ENCODE results near the gene MOGAT3.

The MOGAT3 gene

GRCh38 chr7:101172005-101172853, 28.6 kb downstream of the MOGAT3 start:
- DNase-seq: no peak

- DNase-seq: no peak
These were observed 29.4 kb downstream of the MOGAT3 start for GRCh38 chr7:101171442-101171837.

GRCh38 chr7:101170617-101171441, 30.0 kb downstream of the MOGAT3 start:
- DNase-seq: no peak

GRCh38 chr7:101169838-101170551, 30.8 kb downstream of the MOGAT3 start:
- peak; percentile 51 for DNase-seq

GRCh38 chr7:101169110-101169837, 31.6 kb downstream of the MOGAT3 start:
- no peak for DNase-seq

- DNase-seq: no peak
These were observed 32.3 kb downstream of the MOGAT3 start for GRCh38 chr7:101168412-101169049.

GRCh38 chr7:101167645-101168411, 33.0 kb downstream of the MOGAT3 start:
- no peak for DNase-seq

GRCh38 chr7:101166909-101167644, 33.8 kb downstream of the MOGAT3 start:
- DNase-seq: no peak

GRCh38 chr7:101166648-101166908, 34.3 kb downstream of the MOGAT3 start:
- DNase-seq: no peak

GRCh38 chr7:101165958-101166647, 34.7 kb downstream of the MOGAT3 start:
- no peak for DNase-seq

- DNase-seq: peak; percentile 91
These were observed 35.5 kb downstream of the MOGAT3 start, which contains the start of gene VGF for GRCh38 chr7:101165075-101165957. VGF (minus strand) TSS chr7:101165569; CDS start chr7:101164843, 726 bp downstream.

GRCh38 chr7:101164071-101164840, 36.6 kb downstream of the MOGAT3 start:
- DNase-seq: peak; percentile 55

- DNase-seq: peak; percentile 65
These were observed 37.4 kb downstream of the MOGAT3 start for GRCh38 chr7:101163279-101164070.

- peak; percentile 72 for DNase-seq
These were observed 38.1 kb downstream of the MOGAT3 start for GRCh38 chr7:101162551-101163278.

GRCh38 chr7:101161692-101162471, 39.0 kb downstream of the MOGAT3 start:
- no peak for DNase-seq

GRCh38 chr7:101160910-101161309, 39.9 kb downstream of the MOGAT3 start:
- DNase-seq: no peak

Data from NCI-H226 (cell line).